Suprapubic skin (tissue), 4 donors: ENCODE results near the gene CCND3.

Experiments
- EP300 ChIP-seq: sonication (generic); formaldehyde crosslinking; IDR thresholded peaks from one replicate; pipeline ENCODE4 v1.6.1; 2017; ENCODE audit warnings: antibody characterized with exemption
- POLR2A ChIP-seq, 2 donors: fragments of 450-650 bp; IDR thresholded peaks; one replicate each; pipeline ENCODE4 v1.6.1; 2017; ENCODE audit warnings: antibody characterized with exemption in 2 of 2, mild to moderate bottlenecking in 2 of 2, moderate library complexity in 2 of 2
- POLR2AphosphoS5 ChIP-seq, 3 donors: sonication (generic); formaldehyde crosslinking; IDR thresholded peaks; one replicate each; pipeline ENCODE4 v1.6.1; 2017; ENCODE audit warnings: antibody characterized with exemption in 3 of 3
- TF ChIP-seq, protein P1 (sequence below), 2 donors: fragments of 200-600 bp in 1 of 2; fragments of 450-650 bp in 1 of 2; sonication (generic) in 1 of 2; IDR thresholded peaks; one replicate each; pipeline ENCODE4 v1.5.1; 2016 to 2019; ENCODE audit warnings: antibody characterized with exemption in 2 of 2, mild to moderate bottlenecking in 1 of 2, moderate library complexity in 1 of 2

DNA sequence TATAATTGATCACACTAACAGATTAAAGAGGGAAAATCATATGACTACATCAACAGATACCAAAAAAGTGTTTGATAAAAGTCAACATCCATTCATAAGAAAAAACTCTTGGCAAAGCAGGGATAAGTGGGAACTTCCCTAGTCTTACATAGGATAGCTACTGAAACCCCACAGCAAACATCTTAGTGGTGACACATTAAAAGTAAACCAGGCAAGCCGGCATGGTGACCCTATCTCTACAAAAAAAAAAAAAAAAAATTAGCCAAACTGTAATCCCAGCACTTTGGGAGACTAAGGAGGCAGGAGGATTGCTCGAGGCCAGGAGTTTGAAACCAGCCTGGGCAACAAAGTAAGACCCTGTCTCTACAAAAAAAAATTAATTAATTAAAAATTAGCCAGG lies 13.8 kb upstream of the CCND3 start:
- TF ChIP-seq, protein P1, sequence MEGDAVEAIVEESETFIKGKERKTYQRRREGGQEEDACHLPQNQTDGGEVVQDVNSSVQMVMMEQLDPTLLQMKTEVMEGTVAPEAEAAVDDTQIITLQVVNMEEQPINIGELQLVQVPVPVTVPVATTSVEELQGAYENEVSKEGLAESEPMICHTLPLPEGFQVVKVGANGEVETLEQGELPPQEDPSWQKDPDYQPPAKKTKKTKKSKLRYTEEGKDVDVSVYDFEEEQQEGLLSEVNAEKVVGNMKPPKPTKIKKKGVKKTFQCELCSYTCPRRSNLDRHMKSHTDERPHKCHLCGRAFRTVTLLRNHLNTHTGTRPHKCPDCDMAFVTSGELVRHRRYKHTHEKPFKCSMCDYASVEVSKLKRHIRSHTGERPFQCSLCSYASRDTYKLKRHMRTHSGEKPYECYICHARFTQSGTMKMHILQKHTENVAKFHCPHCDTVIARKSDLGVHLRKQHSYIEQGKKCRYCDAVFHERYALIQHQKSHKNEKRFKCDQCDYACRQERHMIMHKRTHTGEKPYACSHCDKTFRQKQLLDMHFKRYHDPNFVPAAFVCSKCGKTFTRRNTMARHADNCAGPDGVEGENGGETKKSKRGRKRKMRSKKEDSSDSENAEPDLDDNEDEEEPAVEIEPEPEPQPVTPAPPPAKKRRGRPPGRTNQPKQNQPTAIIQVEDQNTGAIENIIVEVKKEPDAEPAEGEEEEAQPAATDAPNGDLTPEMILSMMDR (IDR thresholded peaks at IDR 0.05), result no peak
- TF ChIP-seq POLR2A (IDR thresholded peaks at IDR 0.05) (no peak), POLR2AphosphoS5 (IDR thresholded peaks at IDR 0.05) (no peak), EP300 (no peak)
